Fibroblast of skin of back (primary cell): ENCODE measurements around the gene AGBL3.
"Not testable (repeated sequence)": the region's sequence is repeated elsewhere in the genome, so short reads cannot be mapped to it uniquely, and the experiment has no call there.

Experiments
- DNase-seq: peaks from one replicate; pipeline ENCODE4 v3.0.0-alpha.2; 2013

The AGBL3 gene

DNA sequence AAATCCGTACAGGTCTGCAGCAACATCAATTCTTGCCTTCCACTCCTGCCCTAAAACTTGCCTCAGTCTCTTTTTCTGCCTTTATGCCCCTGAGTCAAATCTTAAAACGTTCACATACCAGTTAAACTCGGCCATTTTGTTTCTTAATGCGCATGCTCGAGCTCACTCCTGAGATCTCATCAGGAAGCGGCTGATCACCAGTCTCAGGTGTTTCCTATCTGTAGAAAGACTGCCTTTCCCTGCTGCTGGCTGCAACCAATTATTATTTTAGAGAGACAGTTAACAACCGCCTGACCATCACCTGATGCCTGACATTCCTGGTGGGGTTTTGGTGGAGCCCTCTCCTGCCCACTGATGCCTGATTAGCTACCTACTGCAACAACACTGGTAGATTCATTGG, 91.3 kb downstream of the AGBL3 start:
- no peak for DNase-seq

DNA sequence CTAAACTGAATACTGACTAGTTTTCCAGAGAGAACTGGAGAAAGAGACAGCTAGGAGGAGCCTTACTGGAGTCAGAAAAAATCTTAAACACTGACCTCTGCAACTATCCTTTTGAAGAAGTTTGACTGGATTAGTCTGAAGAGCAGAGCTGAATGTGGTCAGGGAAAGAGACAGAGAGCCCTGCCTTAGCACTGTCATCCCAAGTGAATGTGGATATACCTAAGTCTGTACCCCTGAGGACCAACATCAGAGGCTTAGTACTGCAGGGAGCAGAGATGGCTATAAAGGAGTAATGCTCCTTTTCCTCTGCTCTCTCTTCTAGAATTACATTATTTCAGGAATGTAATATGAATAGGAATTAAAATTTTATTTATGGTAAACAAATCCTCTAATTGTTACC, 91.7 kb downstream of the AGBL3 start:
- no peak for DNase-seq

- DNase-seq, result no peak
Observed at GRCh38 chr7:135079068-135079467, 92.8 kb downstream of the AGBL3 start.

DNA sequence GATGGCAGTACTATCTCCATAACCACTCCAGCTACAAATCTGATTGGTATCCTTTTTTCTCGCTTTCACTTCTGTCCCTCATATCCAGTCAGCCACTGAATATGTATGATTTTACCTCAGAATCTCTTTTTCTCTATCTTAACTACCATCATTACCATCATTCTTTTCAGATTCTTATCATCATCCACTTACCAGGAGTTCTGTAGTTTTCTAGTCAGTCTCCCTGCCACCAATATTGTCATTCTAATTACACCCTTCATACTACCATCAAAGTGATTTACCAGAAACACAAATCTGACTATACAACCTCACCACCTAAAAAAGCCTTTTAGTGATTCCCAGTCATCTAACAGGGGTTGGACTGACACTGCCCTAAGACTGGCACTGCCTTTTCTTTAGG, 96.7 kb downstream of the AGBL3 start:
- no peak for DNase-seq

DNA sequence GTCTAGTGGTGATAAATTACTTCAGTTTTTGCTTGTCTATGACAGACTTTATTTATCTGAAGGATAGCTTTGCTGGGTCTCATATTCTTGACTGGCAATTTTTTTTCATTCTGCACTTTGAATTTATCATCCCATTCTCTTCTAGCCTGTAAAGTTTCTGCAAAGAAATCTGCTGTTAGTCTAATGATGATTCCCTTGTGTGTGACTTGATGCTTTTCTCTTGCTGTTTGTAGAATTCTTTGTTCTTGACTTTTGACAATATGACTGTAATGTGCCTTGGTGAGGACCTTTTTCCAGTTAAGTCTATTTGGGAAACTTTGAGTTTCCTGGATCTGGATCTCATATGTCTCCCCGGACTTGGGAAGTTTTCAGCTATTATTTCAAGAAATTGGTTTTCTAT, 102.3 kb downstream of the AGBL3 start:
- no peak for DNase-seq

DNA sequence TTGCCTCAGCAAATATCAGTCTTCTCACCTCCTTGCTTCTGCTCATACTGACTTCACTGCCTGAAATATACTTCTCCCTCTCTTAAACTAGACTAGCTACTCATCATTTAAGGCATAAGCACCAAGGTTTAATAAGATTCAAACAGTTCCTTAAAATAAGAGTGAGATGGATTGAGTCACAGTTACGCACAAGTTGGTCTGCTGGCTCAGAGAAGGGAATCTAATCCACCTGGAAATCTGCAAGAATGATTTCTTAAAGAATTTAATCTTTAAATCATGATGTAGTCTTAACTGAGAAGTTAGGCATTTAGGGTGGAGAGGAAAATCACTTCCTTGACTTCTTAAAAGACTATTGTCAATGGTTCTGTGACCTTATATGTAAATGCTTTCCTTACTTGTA, 105.4 kb downstream of the AGBL3 start:
- DNase-seq, result no peak

GRCh38 chr7:135094472-135095237, 108.3 kb downstream of the AGBL3 start:
- no peak for DNase-seq

GRCh38 chr7:135095450-135095849, 109.1 kb downstream of the AGBL3 start:
- no peak for DNase-seq

DNA sequence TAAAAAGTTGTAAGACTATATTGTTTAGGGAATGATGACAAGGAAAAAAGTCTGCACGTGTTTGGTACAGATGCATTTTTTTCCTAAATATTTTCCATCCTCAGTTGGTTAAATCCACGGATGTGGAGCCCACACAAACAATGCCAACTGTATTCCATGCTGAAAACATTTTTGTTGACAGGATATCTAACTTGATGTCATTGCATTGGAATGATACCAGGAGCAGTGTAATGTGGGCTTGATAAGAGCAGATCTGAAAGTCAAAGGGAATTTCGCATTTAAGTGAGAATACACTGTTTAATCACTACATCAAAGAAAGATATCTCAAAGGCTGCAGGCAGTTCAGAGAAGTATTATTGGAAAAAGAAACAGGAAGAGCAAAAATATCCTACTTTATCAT, 112.1 kb downstream of the AGBL3 start:
- no peak for DNase-seq

- peak; percentile 74 for DNase-seq
Observed at GRCh38 chr7:135100856-135101255, 114.5 kb downstream of the AGBL3 start.

GRCh38 chr7:135102372-135102771, 116.1 kb downstream of the AGBL3 start:
- peak; percentile 16 for DNase-seq

DNA sequence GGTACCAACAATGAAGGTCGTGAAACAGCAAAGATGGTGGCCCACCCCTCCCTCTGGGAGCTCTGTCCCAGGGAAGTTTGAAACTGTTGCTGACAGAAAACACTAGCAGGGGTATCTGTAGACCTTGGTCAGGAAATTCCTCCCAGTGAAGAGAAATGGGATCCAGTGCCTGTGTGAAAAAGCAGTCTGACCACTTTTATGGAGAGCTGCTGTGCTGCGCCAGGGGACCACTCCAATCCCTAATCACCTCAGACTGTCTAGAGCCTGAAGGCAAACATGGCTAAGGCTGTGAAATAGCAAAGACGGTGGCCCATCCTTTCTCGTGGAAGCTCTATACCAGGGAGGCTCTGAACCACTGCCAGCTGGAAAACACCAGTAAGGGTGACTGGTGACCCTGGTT, 123.3 kb downstream of the AGBL3 start:
- no peak for DNase-seq

- DNase-seq, result no peak
Observed at GRCh38 chr7:135109976-135110375, 123.7 kb downstream of the AGBL3 start.

- DNase-seq, result no peak
Observed at GRCh38 chr7:135111379-135111778, 125.1 kb downstream of the AGBL3 start.

GRCh38 chr7:135114622-135115021, 128.3 kb downstream of the AGBL3 start:
- no peak for DNase-seq

DNA sequence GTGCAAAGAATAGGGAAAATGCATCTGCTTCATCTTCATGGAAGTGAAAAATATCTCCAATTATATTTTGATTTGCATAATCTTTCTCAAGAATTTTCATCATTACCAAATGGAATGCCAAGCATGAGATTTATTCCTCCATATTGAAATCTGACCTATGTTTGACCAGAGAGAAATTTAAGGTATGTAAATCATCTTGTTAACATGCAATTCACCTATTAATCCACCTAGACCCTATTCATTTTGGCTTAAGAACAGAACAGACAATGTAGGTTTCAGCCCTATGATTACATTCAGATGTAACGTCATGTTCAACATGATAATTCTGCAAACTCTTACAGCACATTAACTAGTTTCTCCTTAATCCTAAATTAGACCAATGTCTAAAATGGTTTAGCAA, 130.8 kb downstream of the AGBL3 start:
- DNase-seq, result no peak

DNA sequence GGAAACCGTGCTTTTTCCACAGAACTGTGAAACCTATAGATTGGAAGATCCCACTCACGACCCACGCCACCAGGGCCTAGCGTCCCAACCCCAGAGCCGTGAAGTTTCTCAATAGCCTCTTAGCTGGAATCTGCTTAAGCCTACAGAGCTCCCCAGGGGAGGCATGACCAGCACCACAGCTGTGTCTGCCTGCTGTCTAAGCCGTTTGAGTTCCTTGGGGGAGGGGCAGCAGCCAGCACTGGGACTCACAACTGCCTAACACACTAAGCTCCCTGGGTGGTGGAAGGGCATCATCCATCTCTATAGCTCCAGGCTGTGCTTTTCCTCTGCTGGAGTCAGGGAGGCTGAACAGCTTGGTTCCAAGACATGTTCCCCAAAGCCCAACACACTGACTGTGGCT, 135.6 kb downstream of the AGBL3 start:
- DNase-seq, result peak; percentile 7

- not testable (repeated sequence) for DNase-seq
Observed at GRCh38 chr7:135124631-135125030, 138.3 kb downstream of the AGBL3 start.

DNA sequence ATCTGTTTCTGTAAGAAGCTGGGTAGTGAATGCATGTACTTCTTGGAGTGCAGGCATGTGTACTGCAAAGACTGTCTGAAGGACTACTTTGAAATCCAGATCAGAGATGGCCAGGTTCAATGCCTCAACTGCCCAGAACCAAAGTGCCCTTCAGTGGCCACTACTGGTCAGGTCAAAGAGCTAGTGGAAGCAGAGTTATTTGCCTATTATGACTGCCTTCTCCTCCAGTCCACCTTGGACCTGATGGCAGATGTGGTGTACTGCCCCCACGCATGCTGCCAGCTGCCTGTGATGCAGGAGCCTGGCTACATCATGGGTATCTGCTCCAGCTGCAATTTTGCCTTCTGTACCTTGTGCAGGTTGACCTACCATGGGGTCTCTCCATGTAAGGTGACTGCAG, 142.6 kb downstream of the AGBL3 start:
- no peak for DNase-seq

GRCh38 chr7:135129579-135129978, 143.3 kb downstream of the AGBL3 start:
- no peak for DNase-seq

- no peak for DNase-seq
Observed at GRCh38 chr7:135143885-135144668, 157.8 kb downstream of the AGBL3 start.

- DNase-seq, result no peak
Observed at GRCh38 chr7:135147341-135147898, 161.1 kb downstream of the AGBL3 start.

DNA sequence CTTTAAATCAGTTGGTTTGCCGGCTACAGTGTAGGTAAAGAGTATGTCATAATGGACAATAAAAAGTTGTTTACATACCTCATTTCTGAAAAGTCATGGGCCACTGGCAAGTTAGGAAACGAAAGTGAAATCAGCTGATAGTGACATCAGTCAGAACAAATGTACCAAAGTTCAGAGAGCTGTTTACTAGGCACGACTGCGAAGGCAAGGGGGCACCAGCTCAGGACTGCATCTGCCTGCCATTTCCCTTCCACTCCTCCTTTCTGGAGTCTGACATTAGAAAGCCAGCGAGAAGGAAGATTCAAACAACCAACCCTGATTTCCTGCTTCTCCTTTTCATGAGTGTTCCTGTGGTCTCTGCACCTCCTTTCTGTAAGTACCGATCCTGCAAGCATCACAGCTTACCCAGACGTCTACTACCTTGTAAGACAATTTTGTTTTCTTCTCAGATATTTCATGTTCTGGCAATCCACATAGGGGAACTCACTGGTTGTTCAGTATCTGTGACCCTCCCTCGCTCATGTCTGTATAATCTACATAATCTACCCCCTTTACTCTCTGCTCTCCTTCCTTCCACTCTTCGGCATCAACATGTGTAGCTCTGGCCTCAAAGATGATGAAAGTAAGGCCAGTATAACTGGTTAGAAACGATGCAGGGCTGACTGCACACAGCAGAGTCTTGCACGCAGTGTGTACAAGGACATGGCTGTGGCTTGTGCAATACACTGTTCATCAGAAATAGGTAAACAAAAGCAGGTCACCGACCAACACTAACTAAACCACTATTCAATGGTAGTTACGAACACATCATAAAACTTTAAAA, 161.8 kb downstream of the AGBL3 start, which contains the start of gene TMEM140:
TMEM140 (plus strand) TSS at position 174 of the 823 bp plus-strand sequence. CDS start 16,370 bp downstream, outside the sequence.
- DNase-seq, result no peak
